Lower lobe of right lung (tissue), 2 donors: ENCODE measurements around the gene TTBK2. TPM values are rescaled to one million over a fixed set of nuclear protein-coding genes. Genes with fewer than 3 reads are reported as not detected.

Experiments used
- ATAC-seq, 2 donors: fragments of 200-7000 bp; cut with Tn5 transposase; one replicate each; pipeline ENCODE4 v1.9.1; 2020 to 2022; ENCODE audit warnings: mild to moderate bottlenecking in 2 of 2, moderate library complexity in 2 of 2
- DNase-seq: peaks from one replicate; pipeline ENCODE4 v3.0.0-alpha.2; 2020
- H3K27ac ChIP-seq: fragments of 200-600 bp; one replicate; pipeline ENCODE4 v1.8.0; 2022
- H3K27me3 ChIP-seq: fragments of 200-600 bp; one replicate; pipeline ENCODE4 v1.8.0; 2022; ENCODE audit warnings: low read depth
- H3K36me3 ChIP-seq: fragments of 200-600 bp; one replicate; pipeline ENCODE4 v1.8.0; 2022; ENCODE audit warnings: mild to moderate bottlenecking
- H3K4me1 ChIP-seq: fragments of 200-600 bp; one replicate; pipeline ENCODE4 v1.8.0; 2022
- H3K4me3 ChIP-seq: fragments of 200-600 bp; one replicate; pipeline ENCODE4 v1.8.0; 2022; ENCODE audit warnings: mild to moderate bottlenecking
- H3K9me3 ChIP-seq: fragments of 200-600 bp; one replicate; pipeline ENCODE4 v1.8.0; 2022
- intact Hi-C: fragments of 100-400 bp; cut with DNase I; formaldehyde crosslinking; loops from one replicate; pipeline ENCODE4 v1.11.0; 2022
- total RNA-seq: library from RNA; stranded (reverse); fragmentation: NEBNext Ultra II Directional; extraction: Animal tissue kit (Norgen Biotek cat#: 25700); gene quantifications from one replicate; pipeline ENCODE4 v1.2.1, GENCODE V29; 2021
- TF ChIP-seq, protein P1 (sequence below): fragments of 200-600 bp; IDR thresholded peaks from one replicate; pipeline ENCODE4 v1.8.0; 2022; ENCODE audit warnings: antibody characterized with exemption, mild to moderate bottlenecking
- donor health status: DM: no; HTN: yes; CAD: no; lungs with severe emphysema.

The TTBK2 gene
- total RNA-seq, 1 donor from 2014 or later = 19.1 TPM

DNA sequence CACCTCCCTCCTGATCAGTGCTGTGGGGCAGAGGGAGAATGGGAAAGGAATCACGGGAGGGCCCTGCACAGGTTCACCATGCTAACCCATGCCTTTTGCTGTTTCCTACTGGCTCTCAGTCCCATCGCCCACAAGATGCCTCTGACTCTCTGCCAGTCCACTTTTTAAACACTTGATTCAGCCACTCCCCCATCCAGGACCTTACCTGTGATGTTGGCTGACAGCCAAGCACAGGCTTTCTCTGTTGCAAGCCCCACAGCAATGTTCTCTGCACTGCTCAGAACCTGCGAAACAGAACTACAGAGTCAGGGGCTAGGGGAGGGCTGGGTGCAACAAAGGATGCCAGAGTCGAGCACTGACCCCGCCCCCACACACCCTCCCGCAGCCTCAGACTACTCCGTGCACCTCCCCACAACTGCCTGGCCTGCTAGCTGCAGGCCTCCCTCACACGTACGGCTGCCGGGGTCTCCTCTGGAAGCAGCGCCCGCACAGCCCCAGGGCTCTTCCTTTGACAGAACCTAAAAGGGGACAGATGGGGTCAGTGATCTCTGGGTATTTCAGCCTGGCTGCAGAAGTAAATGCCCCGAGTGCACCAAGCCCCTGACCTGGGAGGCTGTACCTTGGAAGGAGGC, 192.7 kb downstream of the TTBK2 start:
- peak; percentile 72 to 83 for ATAC-seq
- no peak overlapping the region for H3K27ac ChIP-seq
- intact Hi-C loops = no loop called here
- peaks cover 4% of the 10 kb centered on the region for H3K4me1 ChIP-seq
- H3K27me3 ChIP-seq = no peaks in the 10 kb centered on the region
- peak; percentile 80 for DNase-seq
- no peaks in the 10 kb centered on the region for H3K9me3 ChIP-seq
- H3K36me3 ChIP-seq = peaks cover 99% of the 10 kb centered on the region
- H3K4me3 ChIP-seq = no peak overlapping the region
- TF ChIP-seq, protein P1, sequence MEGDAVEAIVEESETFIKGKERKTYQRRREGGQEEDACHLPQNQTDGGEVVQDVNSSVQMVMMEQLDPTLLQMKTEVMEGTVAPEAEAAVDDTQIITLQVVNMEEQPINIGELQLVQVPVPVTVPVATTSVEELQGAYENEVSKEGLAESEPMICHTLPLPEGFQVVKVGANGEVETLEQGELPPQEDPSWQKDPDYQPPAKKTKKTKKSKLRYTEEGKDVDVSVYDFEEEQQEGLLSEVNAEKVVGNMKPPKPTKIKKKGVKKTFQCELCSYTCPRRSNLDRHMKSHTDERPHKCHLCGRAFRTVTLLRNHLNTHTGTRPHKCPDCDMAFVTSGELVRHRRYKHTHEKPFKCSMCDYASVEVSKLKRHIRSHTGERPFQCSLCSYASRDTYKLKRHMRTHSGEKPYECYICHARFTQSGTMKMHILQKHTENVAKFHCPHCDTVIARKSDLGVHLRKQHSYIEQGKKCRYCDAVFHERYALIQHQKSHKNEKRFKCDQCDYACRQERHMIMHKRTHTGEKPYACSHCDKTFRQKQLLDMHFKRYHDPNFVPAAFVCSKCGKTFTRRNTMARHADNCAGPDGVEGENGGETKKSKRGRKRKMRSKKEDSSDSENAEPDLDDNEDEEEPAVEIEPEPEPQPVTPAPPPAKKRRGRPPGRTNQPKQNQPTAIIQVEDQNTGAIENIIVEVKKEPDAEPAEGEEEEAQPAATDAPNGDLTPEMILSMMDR = no peak

DNA sequence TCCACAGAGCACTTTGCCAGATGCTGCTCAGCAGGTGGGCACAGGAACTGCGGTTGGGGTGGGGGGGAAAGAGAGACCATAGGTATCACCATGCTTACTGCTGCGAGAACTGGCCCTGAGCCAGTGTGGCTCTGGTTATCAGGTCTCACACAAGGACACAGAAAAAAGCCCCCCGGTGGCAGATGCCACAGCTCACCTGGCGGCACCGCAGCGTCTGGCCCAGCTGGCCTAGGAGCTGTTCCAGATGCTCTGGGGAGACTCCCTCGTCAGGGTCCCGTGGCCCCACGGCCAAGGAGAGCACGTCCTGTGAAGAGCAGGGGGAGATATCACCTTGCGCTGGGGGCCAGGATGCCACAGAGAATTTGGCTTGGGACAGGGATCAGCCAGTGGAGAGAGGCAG, 194.5 kb downstream of the TTBK2 start:
- H3K9me3 ChIP-seq = no peaks in the 10 kb centered on the region
- no peak overlapping the region for H3K27ac ChIP-seq
- peaks cover 94% of the 10 kb centered on the region for H3K36me3 ChIP-seq

DNA sequence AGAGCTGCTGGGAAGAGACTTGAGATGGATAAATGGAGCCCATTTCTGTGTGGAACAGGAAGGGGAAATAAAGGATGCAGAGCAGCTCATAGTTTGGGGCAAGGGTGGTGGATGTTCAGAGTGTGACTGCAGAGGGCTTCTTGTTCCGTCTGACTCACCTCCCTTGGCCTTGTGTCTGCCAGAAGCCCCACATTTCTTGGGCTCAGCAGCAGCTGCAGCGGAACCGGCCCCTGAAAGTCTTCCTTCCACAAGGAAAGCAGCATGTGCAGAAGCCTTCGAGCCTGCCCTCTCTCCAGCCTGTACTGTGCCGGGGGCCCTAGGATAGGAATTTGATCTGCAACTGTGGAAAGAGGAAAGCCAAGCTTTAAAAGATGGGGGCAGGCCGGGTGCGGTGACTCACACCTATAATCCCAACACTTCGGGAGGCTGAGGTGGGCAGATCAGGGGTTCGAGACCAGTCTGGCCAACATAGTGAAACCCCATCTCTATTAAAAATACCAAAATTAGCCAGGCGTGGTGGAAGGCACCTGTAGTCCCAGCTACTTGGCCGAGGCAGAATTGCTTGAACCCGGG, 195.2 kb downstream of the TTBK2 start:
- no peaks in the 10 kb centered on the region for H3K27me3 ChIP-seq
- TF ChIP-seq, protein P1 = no peak
- ATAC-seq (no peak), DNase-seq (no peak)
- H3K9me3 ChIP-seq = no peaks in the 10 kb centered on the region
- H3K36me3 ChIP-seq = peaks cover 94% of the 10 kb centered on the region
- H3K4me3 ChIP-seq = no peak overlapping the region
- intact Hi-C loops = no loop called here
- no peak overlapping the region for H3K27ac ChIP-seq
- H3K4me1 ChIP-seq = peaks cover 4% of the 10 kb centered on the region

More for the DNA sequence above, 194.5 kb downstream of the TTBK2 start:
- Histone ChIP-seq H3K4me1 (peaks cover 4% of the 10 kb centered on the region), H3K27me3 (no peaks in the 10 kb centered on the region), H3K4me3 (no peak overlapping the region)
- TF ChIP-seq, protein P1 = no peak
- ATAC-seq (no peak), DNase-seq (no peak)
- intact Hi-C loops = no loop called here

DNA sequence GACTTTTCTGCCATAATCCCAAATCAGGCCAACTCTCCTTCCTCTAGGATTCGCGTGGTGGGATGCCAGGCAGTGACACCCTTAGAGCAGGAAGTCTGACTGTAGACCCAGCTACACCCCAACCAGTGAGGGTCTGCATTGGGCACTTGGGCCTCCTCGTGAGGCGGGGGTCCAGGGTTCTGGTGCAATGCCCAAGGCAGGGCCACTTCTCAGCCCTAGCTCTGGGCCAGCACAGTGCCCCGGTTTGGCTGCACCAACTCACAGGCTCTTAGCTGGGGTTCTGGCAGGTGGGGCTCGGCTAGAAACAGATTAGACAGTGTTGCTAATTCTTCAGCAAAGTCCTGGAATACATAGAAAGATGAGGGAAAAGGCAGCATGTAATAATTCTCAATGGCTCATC, 196.3 kb downstream of the TTBK2 start:
- H3K36me3 ChIP-seq = peaks cover 94% of the 10 kb centered on the region
- TF ChIP-seq, protein P1 = no peak
- DNase-seq = no peak

DNA sequence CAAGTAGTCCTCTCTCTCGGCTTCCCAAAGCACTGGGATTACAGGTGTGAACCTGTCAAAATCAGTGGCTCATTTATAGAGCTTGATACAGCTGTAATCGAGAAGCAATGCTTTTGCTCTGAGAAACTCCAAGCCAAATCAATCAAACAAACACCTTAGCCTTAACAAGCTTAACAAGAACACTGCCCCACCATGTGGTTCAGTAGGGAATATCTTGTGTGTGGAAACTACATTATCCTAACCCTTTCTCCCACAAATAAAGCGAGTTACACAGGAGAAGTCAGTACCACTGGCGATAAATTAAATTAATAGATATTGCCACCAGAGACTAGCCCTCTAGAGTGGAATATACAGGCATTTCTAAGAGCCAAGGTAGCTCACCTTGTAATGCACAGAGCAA, 197.5 kb downstream of the TTBK2 start:
- Histone ChIP-seq H3K4me3 (no peak overlapping the region), H3K4me1 (peaks cover 2% of the 10 kb centered on the region), H3K9me3 (no peaks in the 10 kb centered on the region), H3K27me3 (no peaks in the 10 kb centered on the region), H3K36me3 (peaks cover 94% of the 10 kb centered on the region), H3K27ac (no peak overlapping the region)
- ATAC-seq (no peak), DNase-seq (no peak)
- intact Hi-C loops = no loop called here
- TF ChIP-seq, protein P1 = no peak

More for the DNA sequence above, 196.3 kb downstream of the TTBK2 start:
- intact Hi-C loops = no loop called here
- H3K4me1 ChIP-seq = peaks cover 4% of the 10 kb centered on the region
- H3K27ac ChIP-seq = no peak overlapping the region
- H3K9me3 ChIP-seq = no peaks in the 10 kb centered on the region
- H3K4me3 ChIP-seq = no peak overlapping the region
- H3K27me3 ChIP-seq = no peaks in the 10 kb centered on the region
- ATAC-seq = no peak
